Midbrain (tissue), 1 donor: ENCODE data around the gene CENPB.

Experiments used
- DNase-seq: peaks from one replicate; lab custom pipeline; 2025; lab: John Stamatoyannopoulos, UW

CENPB gene

DNA sequence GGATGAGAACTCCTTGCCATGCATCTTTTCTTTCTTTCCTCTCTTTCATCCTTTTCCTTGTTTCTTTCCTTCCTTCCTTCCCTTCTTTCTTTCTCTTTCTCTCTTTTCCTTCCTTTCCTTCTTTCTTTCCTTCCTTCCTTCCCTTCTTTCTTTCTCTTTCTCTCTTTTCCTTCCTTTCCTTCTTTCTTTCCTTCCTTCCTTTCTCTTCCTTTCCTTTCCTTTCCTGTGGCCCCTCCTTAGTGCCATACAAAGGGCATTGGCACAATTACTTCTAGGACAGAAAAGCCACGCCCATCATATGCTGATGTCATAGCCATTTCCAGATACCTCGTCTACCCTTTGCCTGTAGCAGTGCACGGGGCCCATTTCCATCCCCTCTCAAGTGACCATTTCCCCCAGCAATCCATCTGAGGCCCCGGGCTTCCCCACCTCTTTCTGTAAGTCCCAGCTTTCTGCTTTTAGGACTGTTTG, 2.2 kb upstream of the CENPB start:
- no peak for DNase-seq

DNA sequence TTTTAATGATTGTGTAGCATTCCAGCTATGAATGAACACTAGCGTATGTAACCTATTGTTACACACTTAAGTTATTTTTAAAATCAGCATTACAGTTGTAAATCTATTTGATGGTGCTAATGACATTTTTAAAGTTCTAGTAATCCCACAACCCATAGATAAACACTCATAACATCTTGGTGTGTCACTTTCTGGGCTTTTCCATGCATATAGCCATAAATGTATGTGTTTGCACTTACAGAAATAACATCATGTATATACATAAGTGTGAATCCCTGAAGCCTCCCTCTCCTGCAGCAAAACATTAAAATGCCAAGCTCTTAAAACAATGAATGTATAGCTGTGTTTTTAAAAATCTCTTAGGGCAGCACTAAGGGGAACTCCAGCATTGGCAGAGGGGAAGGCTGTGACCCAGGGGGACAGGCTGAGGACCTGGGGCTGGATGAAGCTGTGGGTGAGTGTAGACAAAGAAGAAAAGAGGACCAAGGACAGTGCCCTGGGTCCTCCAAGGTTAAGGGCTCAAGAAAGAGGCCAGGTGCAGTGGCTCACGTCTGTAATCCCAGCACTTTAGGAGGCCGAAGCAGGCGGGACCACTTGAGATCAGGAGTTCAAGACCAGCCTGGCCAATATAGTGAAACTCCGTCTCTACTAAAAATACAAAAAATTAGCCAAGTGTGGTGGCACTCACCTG, 929 bp upstream of the CENPB start:
- DNase-seq, result no peak

DNA sequence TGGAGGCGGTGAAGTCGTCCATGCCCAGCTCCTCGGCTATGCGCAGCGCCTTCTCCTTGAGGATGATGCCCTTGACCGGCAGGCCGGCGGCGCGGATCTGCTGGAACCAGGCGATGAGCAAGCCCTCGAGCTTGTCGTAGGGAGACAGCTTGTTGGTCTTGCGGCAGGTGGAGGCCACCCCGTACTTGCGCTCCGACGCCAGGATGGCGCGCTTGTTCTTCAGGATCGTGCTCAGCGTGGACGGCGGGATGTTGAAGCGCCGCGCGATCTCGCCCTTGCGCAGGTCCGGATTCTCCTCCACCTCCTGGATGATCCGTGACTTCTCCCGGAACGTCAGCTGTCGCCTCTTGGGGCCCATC, 435 bp downstream of the CENPB start:
- DNase-seq, result peak; percentile 23

DNA sequence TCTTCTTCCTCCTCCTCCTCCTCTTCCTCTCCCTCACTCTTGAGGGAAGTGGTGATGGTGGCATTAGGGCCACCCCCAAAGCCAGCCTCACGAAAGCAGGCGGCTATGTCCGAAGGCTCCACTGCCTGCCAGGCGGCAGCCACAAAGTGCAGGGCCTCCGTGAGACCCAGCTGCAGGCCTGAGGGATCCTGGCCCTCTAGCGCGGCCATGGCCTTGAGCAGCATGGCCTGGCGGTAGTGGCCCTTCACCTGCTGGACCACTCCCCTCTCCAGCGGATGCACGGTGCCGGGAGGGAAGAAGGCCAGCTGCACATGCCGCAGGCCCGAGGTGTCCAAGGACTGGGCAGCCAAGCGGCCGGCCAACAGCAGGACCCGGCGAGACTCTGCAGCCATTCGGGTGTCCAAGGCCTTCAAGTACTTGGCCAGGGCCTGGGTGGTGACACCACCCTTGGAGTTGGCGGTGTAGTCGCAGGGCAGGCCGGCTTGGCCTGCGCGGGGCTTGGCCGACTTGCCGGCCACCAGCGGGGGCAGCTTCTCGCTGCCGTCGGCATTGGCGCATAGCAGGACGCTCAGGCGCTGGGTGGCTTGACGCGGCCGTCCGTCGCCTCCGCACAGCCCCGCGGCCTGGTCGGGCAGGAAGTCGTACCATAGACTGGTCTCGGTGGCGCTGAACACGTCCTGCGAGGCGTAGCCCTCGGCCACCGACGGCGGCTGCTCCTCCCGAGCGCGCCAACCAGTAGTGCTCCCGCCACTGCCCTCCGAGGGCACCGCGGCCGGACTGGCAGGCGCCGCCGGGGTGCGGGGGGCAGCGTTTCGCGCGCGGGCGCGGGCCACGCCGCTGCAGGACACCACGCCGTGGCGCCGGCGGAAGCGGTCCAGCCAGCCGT, 1.1 kb downstream of the CENPB start:
- no peak for DNase-seq

DNA sequence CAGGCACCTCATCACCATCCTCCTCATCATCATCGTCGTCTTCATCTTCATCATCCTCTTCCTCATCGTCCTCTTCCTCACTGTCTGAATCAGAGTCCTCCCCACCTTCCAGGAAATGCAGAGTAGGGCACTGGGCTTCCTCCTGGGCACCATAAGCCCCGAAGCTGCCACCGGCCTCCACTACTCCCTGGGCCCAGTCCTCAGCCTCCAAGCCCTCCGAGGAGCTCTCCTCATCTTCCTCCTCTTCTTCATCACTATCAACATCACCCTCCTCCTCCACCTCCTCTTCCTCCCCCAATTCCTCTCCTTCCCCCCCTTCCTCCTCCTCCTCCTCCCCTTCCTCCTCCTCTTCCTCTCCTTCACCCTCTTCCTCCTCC, 1.7 kb downstream of the CENPB start:
- DNase-seq, result no peak

DNA sequence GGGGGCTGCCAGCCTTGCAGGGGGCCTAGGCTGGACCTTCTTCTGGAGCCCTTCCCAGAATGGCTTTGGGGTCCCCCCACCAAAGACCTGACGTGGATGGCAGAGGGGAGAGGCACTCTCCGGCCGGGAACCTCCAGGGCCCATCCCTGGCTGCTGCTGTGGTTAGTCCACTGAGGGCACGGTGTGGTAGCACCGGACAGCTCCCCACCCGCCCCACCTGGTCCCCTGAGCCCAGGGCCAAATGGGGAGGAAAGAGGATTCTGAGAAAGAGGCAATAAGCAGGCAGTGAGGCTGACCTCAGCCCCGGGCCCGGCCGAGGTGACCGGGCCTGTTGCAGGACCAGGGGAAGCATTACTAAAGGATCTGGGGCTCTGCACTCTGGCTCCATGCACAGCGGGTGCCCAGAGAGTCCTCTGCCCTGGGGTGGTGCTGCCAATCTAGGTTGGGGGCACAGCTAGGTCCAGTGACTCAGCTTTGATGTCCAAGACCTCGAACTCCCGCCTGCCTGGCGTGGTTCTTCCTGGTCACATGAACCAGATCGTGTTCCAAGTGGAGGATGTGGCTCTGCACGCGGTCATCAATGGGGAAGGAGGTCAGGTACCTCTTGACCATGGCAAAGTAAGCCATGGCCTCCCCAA, 2.2 kb downstream of the CENPB start:
- DNase-seq, result no peak

DNA sequence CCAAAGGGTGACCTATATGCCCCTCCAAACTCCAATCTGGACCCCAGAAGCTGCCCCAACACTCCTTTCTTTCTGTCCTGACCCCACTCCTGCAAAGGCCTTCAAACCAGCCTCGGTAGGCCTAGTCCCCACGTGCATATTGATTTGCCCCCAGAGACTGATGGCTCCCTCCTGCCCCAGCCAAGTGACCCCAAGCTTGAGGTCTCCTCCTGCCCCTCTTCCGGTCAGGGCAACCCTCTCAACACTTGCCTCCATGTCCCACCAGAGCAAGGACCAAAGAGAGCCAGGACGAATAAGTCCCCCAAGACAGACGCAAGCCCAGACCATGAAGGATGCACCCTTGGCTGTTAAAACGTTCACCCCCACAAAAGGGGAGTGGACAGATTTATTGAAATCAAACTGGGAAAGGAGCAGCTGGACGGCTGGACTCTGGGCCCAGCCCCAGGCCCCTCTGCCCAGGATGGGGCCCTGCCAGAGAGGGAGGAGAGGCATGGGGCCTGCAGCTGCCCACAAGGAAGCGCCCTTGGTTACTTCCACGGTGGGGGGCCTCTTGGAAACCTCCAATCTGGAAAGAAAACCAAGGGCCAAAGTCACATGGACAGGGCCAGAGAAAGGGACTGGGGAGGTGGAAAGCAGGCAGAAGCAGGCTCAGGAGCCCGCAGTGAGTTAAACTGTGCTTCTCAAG, 2.9 kb downstream of the CENPB start:
- peak; percentile 27 for DNase-seq

DNA sequence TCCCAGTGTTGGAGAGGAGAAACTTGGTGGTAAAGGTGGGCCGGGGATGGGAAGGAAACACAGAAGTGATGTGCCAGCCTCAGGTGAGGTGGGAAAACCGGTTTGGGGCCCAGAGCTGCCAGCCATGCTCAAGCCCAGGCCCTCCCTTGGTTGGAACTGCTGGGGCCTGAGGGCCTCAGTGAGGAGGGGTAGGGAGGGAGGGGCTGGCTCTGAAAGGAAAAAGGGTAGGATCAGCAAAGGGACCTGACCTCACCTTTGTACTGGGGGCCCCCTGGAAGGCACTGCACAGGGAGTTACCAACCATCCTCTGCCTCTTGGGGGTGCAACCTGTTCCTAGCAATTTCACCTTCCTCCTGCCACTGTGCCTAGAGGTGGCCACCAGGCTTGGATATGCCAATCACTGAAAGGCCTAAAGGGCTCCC, 3.5 kb downstream of the CENPB start:
- no peak for DNase-seq

DNA sequence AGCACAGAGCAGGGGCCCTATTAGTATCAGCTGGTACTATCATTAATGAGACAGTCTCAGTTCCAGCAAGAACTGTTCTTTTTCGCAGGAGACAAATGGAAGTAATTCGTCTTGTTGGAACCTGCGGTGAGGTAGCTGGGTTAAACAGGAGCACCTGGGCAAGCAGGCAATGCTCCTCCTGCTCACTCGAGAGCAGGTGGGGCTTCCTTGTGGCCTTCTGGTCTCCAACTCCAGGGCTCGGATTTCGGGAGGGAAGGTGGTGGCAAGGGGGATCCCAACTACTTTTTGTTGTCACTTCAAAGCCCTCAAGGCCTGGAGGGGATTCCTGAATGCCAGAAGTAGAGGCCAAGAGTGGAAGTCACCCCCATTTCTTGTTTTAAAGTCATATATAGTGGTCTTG, 3.9 kb downstream of the CENPB start:
- DNase-seq, result no peak

DNA sequence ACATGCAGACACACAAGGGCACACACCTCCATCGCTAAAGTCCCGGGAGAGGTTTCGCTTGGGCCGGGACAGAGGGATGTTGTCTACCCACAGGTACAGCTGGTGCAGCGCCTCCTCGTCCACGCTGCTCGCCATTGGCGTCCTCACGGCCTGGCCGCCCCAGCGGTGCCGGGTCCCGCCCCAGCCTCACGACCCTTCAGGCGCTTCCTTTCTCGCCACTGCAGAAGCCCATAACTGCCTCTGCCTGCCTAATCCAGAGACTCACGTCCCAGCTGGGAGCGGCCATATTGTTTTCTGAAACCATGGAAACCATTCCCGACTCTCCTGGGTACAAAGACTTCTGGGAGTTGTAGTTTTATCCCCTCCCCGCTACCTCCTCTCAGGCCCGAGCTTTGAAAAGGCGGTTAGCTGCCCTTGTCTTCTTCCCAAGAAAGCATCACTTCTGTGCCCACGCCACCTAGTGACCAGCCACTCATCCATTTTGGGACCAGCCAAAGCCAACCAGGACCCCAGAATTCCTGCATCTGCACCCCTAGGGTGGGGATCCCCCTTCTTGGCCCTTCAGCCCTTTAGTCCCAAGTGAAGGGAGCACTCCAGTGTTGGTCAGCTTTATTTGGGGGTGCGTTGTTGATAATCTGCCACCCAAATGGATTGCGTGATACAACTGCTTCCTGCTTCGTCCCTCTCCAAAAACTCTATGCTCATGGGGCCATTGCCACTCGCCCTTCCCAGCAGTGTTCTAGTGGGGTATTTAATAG, 5.2 kb downstream of the CENPB start, which contains the start of gene SPEF1:
Gene SPEF1, minus strand, starts transcription at position 296 of the 758 bp plus-strand sequence. Its CDS starts 161 bp downstream, at position 135.
- peak; percentile 91 for DNase-seq

DNA sequence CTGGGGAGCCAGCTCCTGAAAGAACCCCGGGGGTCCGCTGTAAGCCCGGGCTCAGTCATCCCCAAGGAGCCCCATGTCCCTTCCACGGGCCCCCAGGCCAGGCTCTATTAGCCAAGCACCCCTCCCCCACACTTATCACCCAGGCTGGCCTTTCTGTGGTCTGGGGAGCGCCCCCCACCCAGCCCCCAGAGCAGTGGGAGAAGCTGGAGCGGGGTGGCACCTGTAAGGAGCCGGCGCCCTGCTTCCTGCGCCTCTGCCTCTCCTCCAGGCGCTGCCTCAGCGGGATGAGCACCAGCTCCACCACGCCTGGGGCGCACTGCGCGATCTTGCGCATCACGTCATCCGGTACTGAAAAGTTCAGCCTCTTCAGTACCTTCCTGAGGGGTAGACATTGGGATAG, 7.6 kb downstream of the CENPB start:
- DNase-seq, result no peak

DNA sequence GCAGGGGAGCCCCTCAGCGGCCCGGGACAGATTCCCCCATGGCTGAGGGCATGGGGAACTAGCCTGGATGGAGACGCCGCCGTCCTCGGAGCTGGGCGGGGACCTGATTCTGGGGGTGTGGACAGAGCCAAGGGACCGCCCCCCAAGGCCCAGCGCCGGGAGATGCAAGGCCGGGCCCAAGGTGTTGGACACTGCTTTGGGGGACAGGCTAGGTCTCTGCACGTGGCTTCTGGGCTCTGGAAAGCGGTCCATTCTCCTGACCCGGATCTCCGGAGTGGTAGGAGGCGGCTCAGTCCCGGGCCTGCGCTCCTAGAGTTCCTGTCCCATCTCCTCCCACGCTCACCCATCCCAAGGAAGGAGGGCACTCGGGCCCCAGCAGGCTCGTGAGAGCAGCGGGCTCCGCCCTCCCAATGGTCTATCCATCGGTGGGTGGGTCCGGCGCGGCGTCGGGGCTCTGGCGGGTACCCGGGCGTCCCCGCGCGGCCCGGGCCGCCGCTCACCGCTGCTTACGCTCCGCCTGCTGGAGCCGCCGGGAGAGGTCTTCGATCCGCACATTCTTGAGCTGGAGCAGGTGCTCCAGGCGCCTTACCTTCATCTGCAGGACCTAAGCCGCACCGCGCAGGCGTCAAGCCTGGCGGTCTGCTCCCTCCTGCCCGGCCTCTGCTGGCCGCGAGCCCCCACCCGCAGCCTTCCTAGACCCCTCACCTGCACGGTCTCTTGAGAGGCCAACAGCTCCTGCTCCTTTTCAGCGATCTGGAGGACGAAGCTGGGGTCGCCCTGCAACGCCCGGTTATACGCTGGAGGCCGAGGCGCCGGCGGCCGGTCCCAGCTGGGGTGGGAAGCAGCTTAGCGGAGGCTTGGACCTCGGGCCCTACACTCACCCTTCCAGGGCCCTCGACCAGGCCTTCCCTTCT, 8.6 kb downstream of the CENPB start:
- DNase-seq, result no peak

DNA sequence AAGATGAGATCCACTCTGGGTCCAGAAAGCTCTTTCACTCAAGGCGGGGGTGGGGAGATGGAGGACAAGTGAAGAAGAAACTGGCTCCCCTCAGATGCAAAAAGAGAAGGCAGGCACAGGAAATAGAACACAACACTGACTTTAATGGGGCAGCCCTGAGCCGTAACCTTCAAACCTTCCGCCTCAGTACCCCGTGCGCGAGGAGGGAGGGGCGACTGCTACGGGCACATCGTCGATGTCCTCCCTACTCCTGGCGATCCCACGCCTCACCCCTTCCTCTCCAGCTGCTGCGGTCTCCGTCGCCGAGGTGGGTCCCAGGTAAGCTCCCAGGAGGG, 9.2 kb downstream of the CENPB start:
- no peak for DNase-seq

DNA sequence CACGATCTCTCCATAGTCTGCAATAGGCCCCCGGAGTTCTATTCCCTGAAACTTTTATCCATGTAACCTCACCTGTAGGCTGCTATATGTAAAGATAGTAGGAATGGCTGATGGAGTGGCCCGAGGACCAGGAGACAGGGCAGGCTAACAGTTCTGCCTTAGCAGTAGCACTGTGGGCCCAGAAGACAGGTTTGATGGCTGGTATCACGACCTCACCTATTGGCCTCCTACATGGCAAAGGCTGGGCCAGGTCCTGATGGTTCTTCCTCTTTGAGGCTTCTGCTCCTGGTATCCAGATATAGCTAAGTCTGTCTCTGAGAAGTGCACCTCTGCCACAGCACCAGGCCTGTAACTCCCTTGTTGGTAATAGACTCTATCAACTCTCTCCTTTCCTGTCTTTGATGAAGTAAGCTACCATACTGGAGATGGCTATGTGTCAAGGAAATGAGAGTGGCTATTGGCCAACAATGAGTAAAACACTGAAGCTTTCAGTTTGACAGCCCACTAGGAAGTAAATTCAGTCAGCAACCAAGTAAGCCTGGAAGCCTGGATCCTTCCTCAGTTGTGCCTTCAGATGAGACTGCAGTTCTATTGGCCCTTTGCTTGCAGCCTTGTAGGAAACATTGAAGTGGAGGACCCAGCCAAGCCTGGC, 11.0 kb downstream of the CENPB start:
- no peak for DNase-seq

DNA sequence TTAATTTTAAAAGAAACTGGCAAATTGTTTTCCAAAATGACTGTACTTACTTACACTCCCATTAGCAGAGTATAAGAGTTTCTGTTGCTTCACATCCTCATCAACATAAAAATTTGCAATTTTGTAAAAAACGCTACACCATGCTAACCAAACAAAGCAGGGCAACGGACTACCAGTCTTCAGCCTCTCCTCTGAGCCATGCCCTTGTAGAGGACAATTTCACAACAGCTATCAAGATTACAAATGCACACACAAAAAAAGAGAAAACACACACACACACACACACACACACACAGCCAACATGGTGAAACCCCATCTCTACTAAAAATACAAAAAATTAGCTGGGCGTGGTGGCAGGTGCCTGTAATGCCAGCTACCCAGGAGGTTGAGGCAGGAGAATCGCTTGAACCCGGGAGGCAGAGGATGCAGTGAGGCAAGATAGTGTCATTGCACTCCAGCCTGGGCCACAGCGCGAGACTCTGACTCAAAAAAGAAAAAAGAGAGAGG, 14.9 kb downstream of the CENPB start:
- no peak for DNase-seq

DNA sequence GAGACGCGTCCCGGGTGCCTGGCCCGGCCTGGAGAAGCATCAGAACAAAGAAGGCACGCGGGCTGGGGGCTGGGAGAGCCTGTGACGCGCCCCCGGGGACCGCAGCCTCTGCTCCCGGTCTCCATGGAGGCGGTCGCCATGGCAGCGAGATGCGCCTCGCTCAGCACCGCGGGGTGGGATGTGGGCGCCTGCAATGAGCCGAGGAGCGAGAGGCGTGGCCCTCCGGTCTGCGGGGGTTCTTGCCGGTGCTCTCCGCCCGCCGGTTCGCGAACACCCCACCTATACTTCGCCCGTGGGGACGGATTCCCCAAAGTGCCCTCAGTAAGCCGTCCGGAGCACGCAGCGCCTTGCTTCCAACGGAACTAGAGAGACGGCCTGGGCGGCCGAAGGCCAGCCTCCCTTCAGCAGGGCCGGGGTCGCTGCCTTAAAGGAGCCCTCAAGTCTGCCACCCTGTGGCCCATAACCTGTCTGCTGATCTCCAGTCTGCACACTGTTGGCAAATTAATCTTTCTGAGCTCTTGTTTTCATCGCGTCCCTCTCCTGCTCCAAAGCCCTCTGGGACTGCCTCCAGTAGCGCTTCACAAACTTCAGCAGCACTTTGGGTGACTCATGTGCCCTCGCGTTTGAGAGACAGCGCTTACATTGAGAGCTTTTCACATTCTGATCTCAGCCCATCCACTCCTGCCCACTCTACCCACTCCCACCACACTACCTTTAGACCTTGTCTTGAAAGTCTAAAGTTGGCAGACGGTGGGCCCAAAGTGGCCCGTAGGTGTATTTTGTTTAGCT, 18.0 kb downstream of the CENPB start:
- peak; percentile 73 for DNase-seq

DNA sequence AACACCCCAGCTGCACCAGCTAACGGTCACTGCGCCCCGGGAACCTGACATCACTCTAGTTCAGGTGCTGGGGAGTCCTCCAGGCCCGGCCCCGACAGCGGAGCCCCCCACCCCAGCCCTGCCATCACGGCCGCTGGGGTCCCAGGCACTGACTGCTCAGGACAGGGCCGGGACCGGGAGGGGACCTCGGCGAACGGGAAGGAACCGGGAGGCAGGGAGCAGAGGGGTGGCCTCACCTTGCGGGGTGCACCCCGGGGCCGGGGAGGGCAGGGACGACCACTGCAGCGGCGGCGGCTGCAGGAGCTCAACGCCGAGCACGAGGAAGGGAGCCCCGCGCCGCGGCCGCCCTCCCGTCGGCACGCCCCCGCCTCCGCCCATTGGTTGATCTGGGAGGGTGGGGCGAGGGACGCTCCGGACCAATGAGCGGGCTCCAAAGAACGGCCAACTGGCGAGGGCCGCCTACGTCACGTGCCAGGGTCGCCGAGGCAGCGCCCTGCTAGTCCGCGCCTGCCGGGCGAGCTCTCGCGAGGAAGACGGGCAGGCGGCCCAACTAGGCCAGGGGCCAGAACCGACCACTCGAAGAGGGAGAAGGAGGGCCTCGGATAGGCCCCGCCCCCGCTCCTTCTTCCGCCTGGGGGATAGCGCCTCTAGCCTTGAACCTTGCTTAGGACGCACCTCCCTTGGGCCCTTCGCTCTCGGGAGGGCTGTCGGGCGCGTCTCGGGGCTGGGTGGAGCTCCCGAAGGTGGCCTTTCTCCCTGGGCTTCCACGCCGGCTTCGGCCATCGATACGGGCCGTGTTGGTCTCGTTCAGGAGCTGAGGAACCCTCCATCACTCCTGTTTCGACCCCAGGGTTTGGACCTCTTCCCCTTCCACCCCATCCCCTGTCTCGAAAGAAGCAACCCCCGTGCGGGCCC, 18.9 kb downstream of the CENPB start, which contains the start of gene ADISSP:
Gene ADISSP, minus strand, starts transcription at position 327 of the 915 bp plus-strand sequence. CDS start 7,653 bp downstream, outside the sequence.
- DNase-seq, result peak; percentile 99

DNA sequence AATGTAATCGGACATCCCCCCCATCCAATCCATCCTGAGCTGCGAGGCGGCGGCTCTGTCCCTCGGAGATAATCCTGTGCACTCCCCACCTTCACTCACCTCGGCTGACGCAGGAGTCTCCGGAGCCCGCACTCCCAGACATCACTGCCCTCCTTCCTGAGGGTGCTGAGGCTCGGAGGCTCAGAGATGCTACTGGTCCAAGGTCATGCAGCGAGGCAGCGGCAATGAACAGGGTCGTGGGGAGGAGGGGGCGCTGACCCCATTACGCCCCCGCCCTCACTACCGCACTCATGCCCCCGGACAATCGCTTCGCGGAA, 19.5 kb downstream of the CENPB start:
- no peak for DNase-seq
